ENCODE measurements around the gene MICB.
"Not testable (repeated sequence)": the region's sequence is repeated elsewhere in the genome, so short reads cannot be mapped to it uniquely, and the experiment has no call there.

DNA sequence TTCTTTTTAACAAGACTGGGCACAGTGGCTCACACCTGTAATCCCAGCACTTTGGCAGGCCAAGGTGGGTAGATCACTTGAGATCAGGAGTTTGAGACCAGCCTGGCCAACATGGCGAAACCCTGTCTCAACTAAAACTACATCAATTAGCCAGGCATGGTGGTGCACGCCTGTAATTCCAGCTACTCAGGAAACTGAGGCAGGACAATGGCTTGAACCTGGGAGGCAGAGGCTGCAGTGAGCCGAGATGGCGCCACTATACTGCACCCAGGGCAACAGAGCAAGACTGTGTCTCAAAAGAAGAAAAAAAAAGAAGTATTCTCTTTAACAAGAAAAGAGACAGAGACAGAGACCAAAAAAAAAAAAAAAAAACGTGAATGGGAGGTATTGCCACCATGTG is 38.1 kb upstream of the MICB start:
- TF ChIP-seq, protein P1, sequence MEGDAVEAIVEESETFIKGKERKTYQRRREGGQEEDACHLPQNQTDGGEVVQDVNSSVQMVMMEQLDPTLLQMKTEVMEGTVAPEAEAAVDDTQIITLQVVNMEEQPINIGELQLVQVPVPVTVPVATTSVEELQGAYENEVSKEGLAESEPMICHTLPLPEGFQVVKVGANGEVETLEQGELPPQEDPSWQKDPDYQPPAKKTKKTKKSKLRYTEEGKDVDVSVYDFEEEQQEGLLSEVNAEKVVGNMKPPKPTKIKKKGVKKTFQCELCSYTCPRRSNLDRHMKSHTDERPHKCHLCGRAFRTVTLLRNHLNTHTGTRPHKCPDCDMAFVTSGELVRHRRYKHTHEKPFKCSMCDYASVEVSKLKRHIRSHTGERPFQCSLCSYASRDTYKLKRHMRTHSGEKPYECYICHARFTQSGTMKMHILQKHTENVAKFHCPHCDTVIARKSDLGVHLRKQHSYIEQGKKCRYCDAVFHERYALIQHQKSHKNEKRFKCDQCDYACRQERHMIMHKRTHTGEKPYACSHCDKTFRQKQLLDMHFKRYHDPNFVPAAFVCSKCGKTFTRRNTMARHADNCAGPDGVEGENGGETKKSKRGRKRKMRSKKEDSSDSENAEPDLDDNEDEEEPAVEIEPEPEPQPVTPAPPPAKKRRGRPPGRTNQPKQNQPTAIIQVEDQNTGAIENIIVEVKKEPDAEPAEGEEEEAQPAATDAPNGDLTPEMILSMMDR (conservative IDR thresholded peaks at IDR 0.05; ENCODE audit: low read length), result not testable (repeated sequence)
- TF ChIP-seq EZH2phosphoT487 (IDR thresholded peaks at IDR 0.05; ENCODE audit: borderline replicate concordance), result not testable (repeated sequence)
